ENCODE data around the gene GTF3C1.
"Not testable (repeated sequence)": the region's sequence is repeated elsewhere in the genome, so short reads cannot be mapped to it uniquely, and the experiment has no call there.

GTF3C1 gene

GRCh38 chr16:27585200-27585599 lies 35.5 kb upstream of the GTF3C1 start:
- H3K27me3 ChIP-seq (ENCODE audit: control insufficient read depth in 5 of 5, insufficient read depth in 4 of 5, low read length in 5 of 5): no peaks in the 10 kb centered on the region
- no peaks in the 10 kb centered on the region for H3K4me1 ChIP-seq (ENCODE audit: control insufficient read depth in 5 of 5, insufficient read depth in 5 of 5, low read length in 5 of 5)
- peaks cover 0 to 7% (median 4%) of the 10 kb centered on the region in 5 donors for H3K9me3 ChIP-seq (ENCODE audit: control insufficient read depth in 5 of 5, low read length in 5 of 5)
- H3K36me3 ChIP-seq (ENCODE audit: control insufficient read depth in 5 of 5, insufficient read depth in 5 of 5, low read length in 5 of 5): peaks cover 0 to 17% (median 2%) of the 10 kb centered on the region in 5 donors
- H3K4me3 ChIP-seq (ENCODE audit: low read depth in 1 of 5, low read length in 5 of 5): no peak overlapping the region
- H3K27ac ChIP-seq (ENCODE audit: low read depth, low read length): no peak overlapping the region
- no peak overlapping the region for H3K9ac ChIP-seq (ENCODE audit: low read length in 5 of 5)

GRCh38 chr16:27583634-27584033 lies 33.9 kb upstream of the GTF3C1 start:
- Histone ChIP-seq H3K27me3 (ENCODE audit: control insufficient read depth in 5 of 5, insufficient read depth in 4 of 5, low read length in 5 of 5) (no peaks in the 10 kb centered on the region), H3K9ac (ENCODE audit: low read length in 5 of 5) (no peak overlapping the region), H3K4me1 (ENCODE audit: control insufficient read depth in 5 of 5, insufficient read depth in 5 of 5, low read length in 5 of 5) (no peaks in the 10 kb centered on the region), H3K9me3 (ENCODE audit: control insufficient read depth in 5 of 5, low read length in 5 of 5) (peaks cover 0 to 2% (median 0%) of the 10 kb centered on the region in 5 donors), H3K36me3 (ENCODE audit: control insufficient read depth in 5 of 5, insufficient read depth in 5 of 5, low read length in 5 of 5) (peaks cover 0 to 21% (median 2%) of the 10 kb centered on the region in 5 donors), H3K27ac (ENCODE audit: low read depth, low read length) (no peak overlapping the region), H3K4me3 (ENCODE audit: low read depth in 1 of 5, low read length in 5 of 5) (no peak overlapping the region)

- peaks cover 0 to 2% (median 0%) of the 10 kb centered on the region in 5 donors for H3K9me3 ChIP-seq (ENCODE audit: control insufficient read depth in 5 of 5, low read length in 5 of 5)
- peaks cover 0 to 21% (median 2%) of the 10 kb centered on the region in 5 donors for H3K36me3 ChIP-seq (ENCODE audit: control insufficient read depth in 5 of 5, insufficient read depth in 5 of 5, low read length in 5 of 5)
- no peak overlapping the region for H3K27ac ChIP-seq (ENCODE audit: low read depth, low read length)
- H3K4me3 ChIP-seq (ENCODE audit: low read depth in 1 of 5, low read length in 5 of 5): no peak overlapping the region
- no peaks in the 10 kb centered on the region for H3K27me3 ChIP-seq (ENCODE audit: control insufficient read depth in 5 of 5, insufficient read depth in 4 of 5, low read length in 5 of 5)
- H3K4me1 ChIP-seq (ENCODE audit: control insufficient read depth in 5 of 5, insufficient read depth in 5 of 5, low read length in 5 of 5): no peaks in the 10 kb centered on the region
- no peak overlapping the region for H3K9ac ChIP-seq (ENCODE audit: low read length in 5 of 5)
Measured at GRCh38 chr16:27582883-27583282, 33.2 kb upstream of the GTF3C1 start.

- no peak overlapping the region for H3K4me3 ChIP-seq (ENCODE audit: low read depth in 1 of 5, low read length in 5 of 5)
- H3K4me1 ChIP-seq (ENCODE audit: control insufficient read depth in 5 of 5, insufficient read depth in 5 of 5, low read length in 5 of 5): no peaks in the 10 kb centered on the region
- H3K27me3 ChIP-seq (ENCODE audit: control insufficient read depth in 5 of 5, insufficient read depth in 4 of 5, low read length in 5 of 5): no peaks in the 10 kb centered on the region
- no peaks in the 10 kb centered on the region for H3K9me3 ChIP-seq (ENCODE audit: control insufficient read depth in 5 of 5, low read length in 5 of 5)
- no peak overlapping the region for H3K27ac ChIP-seq (ENCODE audit: low read depth, low read length)
- H3K36me3 ChIP-seq (ENCODE audit: control insufficient read depth in 5 of 5, insufficient read depth in 5 of 5, low read length in 5 of 5): peaks cover 0 to 25% (median 8%) of the 10 kb centered on the region in 5 donors
- no peak overlapping the region for H3K9ac ChIP-seq (ENCODE audit: low read length in 5 of 5)
Measured at GRCh38 chr16:27579087-27579980, 29.6 kb upstream of the GTF3C1 start.

DNA sequence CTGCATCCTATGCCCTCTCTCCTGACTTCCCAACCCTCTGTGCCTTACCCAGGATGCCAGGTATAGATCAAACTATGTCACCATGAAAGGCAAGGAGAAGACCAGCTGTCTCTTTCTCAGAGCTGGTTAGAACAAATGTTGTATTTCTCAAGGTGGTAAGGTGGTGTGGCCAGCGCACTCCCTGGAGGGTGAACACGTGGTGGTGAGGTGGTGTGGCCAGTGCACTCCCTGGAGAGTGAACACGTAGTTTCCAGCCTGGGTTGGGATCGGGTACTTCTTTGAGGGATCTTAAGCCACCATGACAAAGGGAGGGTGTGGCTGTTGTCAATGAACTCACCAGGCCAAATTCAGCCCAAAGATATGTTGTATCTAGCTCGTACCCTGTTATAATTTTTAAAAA lies 27.0 kb upstream of the GTF3C1 start:
- peaks cover 0 to 17% (median 8%) of the 10 kb centered on the region in 5 donors for H3K36me3 ChIP-seq (ENCODE audit: control insufficient read depth in 5 of 5, insufficient read depth in 5 of 5, low read length in 5 of 5)
- H3K9me3 ChIP-seq (ENCODE audit: control insufficient read depth in 5 of 5, low read length in 5 of 5): no peaks in the 10 kb centered on the region
- no peak overlapping the region for H3K9ac ChIP-seq (ENCODE audit: low read length in 5 of 5)
- H3K27ac ChIP-seq (ENCODE audit: low read depth, low read length): no peak overlapping the region
- H3K4me1 ChIP-seq (ENCODE audit: control insufficient read depth in 5 of 5, insufficient read depth in 5 of 5, low read length in 5 of 5): peaks cover 2 to 16% (median 13%) of the 10 kb centered on the region in 5 donors
- no peaks in the 10 kb centered on the region for H3K27me3 ChIP-seq (ENCODE audit: control insufficient read depth in 5 of 5, insufficient read depth in 4 of 5, low read length in 5 of 5)
- no peak overlapping the region for H3K4me3 ChIP-seq (ENCODE audit: low read depth in 1 of 5, low read length in 5 of 5)

GRCh38 chr16:27572711-27573110 lies 23.0 kb upstream of the GTF3C1 start:
- no peak overlapping the region for H3K4me3 ChIP-seq (ENCODE audit: low read depth in 1 of 5, low read length in 5 of 5)
- no peaks in the 10 kb centered on the region for H3K27me3 ChIP-seq (ENCODE audit: control insufficient read depth in 5 of 5, insufficient read depth in 4 of 5, low read length in 5 of 5)
- no peak overlapping the region for H3K27ac ChIP-seq (ENCODE audit: low read depth, low read length)

GRCh38 chr16:27571433-27572326 lies 22.0 kb upstream of the GTF3C1 start:
- Histone ChIP-seq H3K9ac (ENCODE audit: low read length in 5 of 5) (no peak overlapping the region), H3K27ac (ENCODE audit: low read depth, low read length) (no peak overlapping the region), H3K4me1 (ENCODE audit: control insufficient read depth in 5 of 5, insufficient read depth in 5 of 5, low read length in 5 of 5) (peaks cover 2 to 21% (median 14%) of the 10 kb centered on the region in 5 donors), H3K27me3 (ENCODE audit: control insufficient read depth in 5 of 5, insufficient read depth in 4 of 5, low read length in 5 of 5) (no peaks in the 10 kb centered on the region), H3K4me3 (ENCODE audit: low read depth in 1 of 5, low read length in 5 of 5) (no peak overlapping the region), H3K36me3 (ENCODE audit: control insufficient read depth in 5 of 5, insufficient read depth in 5 of 5, low read length in 5 of 5) (peaks cover 0 to 10% (median 8%) of the 10 kb centered on the region in 5 donors), H3K9me3 (ENCODE audit: control insufficient read depth in 5 of 5, low read length in 5 of 5) (no peaks in the 10 kb centered on the region)

More at GRCh38 chr16:27572711-27573110, 23.0 kb upstream of the GTF3C1 start:
- peaks cover 2 to 21% (median 14%) of the 10 kb centered on the region in 5 donors for H3K4me1 ChIP-seq (ENCODE audit: control insufficient read depth in 5 of 5, insufficient read depth in 5 of 5, low read length in 5 of 5)
- H3K36me3 ChIP-seq (ENCODE audit: control insufficient read depth in 5 of 5, insufficient read depth in 5 of 5, low read length in 5 of 5): peaks cover 0 to 10% (median 8%) of the 10 kb centered on the region in 5 donors
- no peak overlapping the region for H3K9ac ChIP-seq (ENCODE audit: low read length in 5 of 5)
- H3K9me3 ChIP-seq (ENCODE audit: control insufficient read depth in 5 of 5, low read length in 5 of 5): no peaks in the 10 kb centered on the region

GRCh38 chr16:27570986-27571385 lies 21.3 kb upstream of the GTF3C1 start:
- H3K4me1 ChIP-seq (ENCODE audit: control insufficient read depth in 5 of 5, insufficient read depth in 5 of 5, low read length in 5 of 5): peaks cover 2 to 21% (median 14%) of the 10 kb centered on the region in 5 donors
- peaks cover 0 to 10% (median 6%) of the 10 kb centered on the region in 5 donors for H3K36me3 ChIP-seq (ENCODE audit: control insufficient read depth in 5 of 5, insufficient read depth in 5 of 5, low read length in 5 of 5)
- not testable (repeated sequence) for H3K9ac ChIP-seq (ENCODE audit: low read length in 5 of 5); H3K9me3 ChIP-seq (ENCODE audit: control insufficient read depth in 5 of 5, low read length in 5 of 5); H3K27me3 ChIP-seq (ENCODE audit: control insufficient read depth in 5 of 5, insufficient read depth in 4 of 5, low read length in 5 of 5); H3K27ac ChIP-seq (ENCODE audit: low read depth, low read length); H3K4me3 ChIP-seq (ENCODE audit: low read depth in 1 of 5, low read length in 5 of 5)

DNA sequence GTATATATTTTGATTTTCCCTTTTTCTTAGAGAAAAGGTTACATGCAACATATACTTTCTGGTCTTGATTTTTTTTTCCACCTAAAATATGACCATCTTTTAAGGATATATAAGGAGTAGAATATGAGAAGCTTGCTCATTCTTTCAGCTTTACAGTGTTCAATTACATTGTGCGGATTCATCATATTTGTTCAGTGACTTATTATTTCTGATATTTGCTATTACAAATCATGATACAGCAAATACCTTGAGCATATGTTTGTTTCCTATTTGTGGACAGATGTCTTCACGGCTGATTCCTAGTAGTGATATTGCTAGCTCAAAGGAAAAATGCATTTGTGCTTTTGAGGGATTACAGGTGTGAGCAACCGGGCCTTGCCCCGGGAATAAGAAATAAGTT lies 18.4 kb upstream of the GTF3C1 start:
- Histone ChIP-seq H3K36me3 (ENCODE audit: control insufficient read depth in 5 of 5, insufficient read depth in 5 of 5, low read length in 5 of 5) (no peaks in the 10 kb centered on the region), H3K4me3 (ENCODE audit: low read depth in 1 of 5, low read length in 5 of 5) (no peak overlapping the region), H3K27ac (ENCODE audit: low read depth, low read length) (no peak overlapping the region), H3K9me3 (ENCODE audit: control insufficient read depth in 5 of 5, low read length in 5 of 5) (no peaks in the 10 kb centered on the region), H3K4me1 (ENCODE audit: control insufficient read depth in 5 of 5, insufficient read depth in 5 of 5, low read length in 5 of 5) (peaks cover 2 to 18% (median 14%) of the 10 kb centered on the region in 5 donors), H3K27me3 (ENCODE audit: control insufficient read depth in 5 of 5, insufficient read depth in 4 of 5, low read length in 5 of 5) (no peaks in the 10 kb centered on the region), H3K9ac (ENCODE audit: low read length in 5 of 5) (no peak overlapping the region)

Measured in subcutaneous abdominal adipose tissue (tissue), 5 donors.